Cardiac septum (tissue), 1 donor: ENCODE results near the gene RGP1. TPM values are rescaled to one million over a fixed set of nuclear protein-coding genes. Genes with fewer than 3 reads are reported as not detected.

Experiments
- DNase-seq: peaks from one replicate; pipeline ENCODE4 v3.0.0-alpha.2; 2020; ENCODE audit warnings: low spot score
- intact Hi-C: fragments of 100-400 bp; cut with DNase I; formaldehyde crosslinking; loops from one replicate; pipeline ENCODE4 v1.14.0; 2022
- total RNA-seq: library from RNA; stranded (reverse); fragmentation: NEBNext Ultra II Directional; extraction: Animal tissue kit (Norgen Biotek cat#: 25700); gene quantifications from one replicate; pipeline ENCODE4 v1.2.1, GENCODE V29; 2021
- donor health status: DM: no; HTN: no; CAD: no.

The RGP1 gene
- total RNA-seq, 1 donor from 2014 or later = 40.0 TPM

DNA sequence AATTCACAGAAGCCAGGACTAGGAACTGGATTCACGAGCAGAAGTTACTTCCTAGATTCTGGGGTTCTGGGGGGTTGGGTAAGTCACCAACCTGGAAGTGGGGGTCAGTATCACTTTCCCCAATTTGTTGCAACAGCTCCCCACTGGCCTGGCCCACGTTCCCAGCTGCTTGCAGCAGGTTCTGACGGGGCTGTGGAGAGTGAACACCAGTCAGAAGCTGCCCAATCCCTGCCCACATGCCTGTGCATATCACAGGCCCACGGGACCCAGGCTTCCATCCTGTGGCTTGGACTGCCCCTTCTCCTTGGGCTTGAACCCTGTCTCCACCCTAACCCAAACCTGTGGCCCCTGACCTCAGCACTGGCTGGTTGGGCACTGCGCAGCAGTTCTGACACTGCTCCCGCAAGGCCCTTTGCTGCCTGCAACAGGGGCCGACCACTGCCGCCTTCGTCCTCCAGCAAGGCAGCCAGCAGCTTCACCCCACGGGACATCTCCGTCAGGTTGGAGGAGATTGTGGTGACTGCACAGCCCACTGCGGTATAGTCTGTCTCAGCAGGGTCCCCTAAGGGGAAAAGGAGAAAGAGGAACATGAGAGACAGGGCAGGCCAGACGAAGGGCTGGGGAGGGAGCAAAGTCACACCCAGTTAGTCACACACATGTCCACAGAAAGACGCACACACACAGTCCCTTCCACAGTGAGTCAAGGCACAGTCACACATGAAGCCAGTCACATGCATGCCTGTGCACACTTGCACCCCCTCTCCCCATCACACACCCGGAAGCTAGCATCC lies 30.2 kb upstream of the RGP1 start:
- intact Hi-C loops = no loop called here
- DNase-seq = no peak

DNA sequence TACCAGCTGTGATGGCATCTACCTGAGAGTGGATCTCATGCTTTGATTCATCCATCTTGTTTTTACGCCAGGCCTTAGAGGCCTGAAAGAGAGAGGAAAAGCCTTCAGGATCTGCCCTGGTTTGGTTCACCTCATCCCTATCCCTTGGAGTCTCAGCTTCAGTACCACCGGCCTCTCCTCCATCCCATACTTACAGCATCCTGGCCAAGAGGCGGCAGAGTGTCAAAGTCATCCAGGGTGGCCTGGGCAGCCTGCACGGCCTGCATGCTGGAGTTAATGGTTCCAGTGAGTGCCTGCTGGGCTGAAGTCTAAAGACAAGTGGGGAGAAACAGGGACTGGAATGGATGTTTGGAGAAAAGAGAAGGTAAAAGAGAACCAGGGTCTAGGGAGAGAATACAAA lies 29.5 kb upstream of the RGP1 start:
- intact Hi-C loops = no loop called here

DNA sequence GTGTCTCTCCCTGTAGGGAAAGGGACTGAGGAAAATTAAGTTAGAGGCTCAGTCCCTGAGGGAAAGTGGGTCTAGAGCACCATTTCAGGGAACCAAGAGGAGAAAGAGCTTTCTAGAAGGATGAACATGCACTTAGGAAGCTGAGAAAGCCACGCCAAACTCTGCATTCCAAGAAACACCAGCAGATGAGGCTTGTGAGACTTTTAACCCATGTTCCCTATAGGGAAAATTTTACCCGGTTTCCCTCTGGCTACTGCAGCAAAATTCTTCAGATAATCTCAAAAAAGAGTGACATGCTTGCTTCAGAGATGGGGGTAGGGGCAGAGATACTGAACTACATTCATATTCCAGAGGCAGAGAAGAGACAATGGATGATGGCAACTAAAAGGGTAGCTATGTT lies 25.7 kb upstream of the RGP1 start:
- intact Hi-C loops = no loop called here
- no peak for DNase-seq

More for the DNA sequence above, 29.5 kb upstream of the RGP1 start:
- no peak for DNase-seq

DNA sequence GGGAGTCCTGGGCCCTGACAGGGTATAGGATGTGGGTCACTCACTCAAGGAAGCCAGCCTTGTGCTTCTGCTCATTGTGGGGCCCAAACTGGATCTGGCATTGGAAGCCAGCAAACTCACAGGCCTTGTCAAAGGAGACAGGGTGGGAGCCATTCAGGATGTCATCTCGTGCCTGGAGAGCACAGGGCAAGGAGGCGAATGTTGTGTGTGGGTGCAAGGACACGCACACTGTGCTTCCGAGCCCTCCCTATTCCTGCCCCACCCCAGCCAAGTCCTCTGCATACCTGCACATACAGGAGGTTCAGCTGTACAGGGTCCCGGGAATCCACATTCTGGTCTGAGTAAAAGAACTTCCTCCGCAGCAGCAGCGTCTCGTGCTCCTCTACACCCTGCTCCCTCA lies 25.2 kb upstream of the RGP1 start:
- no peak for DNase-seq
- intact Hi-C loops = no loop called here

DNA sequence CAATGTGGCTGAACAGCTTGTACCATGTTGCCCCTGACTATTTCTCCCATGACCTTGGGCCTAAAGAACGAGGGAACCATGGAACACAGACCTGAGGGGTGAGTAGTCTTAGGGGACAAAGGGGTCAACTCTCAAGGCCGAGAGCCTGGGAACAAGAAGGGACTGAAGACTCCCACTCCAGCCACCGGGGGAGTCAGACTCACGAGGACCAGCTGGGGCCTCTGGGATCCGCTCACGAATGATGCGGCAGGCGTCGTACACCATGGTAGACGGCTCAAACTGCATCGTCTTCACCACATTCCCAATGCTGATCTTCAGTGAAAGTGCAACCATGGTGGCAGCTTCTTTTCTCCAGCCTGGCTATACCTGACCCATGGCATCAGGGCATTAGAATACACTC lies 23.7 kb upstream of the RGP1 start:
- no peak for DNase-seq
- intact Hi-C loops = no loop called here

DNA sequence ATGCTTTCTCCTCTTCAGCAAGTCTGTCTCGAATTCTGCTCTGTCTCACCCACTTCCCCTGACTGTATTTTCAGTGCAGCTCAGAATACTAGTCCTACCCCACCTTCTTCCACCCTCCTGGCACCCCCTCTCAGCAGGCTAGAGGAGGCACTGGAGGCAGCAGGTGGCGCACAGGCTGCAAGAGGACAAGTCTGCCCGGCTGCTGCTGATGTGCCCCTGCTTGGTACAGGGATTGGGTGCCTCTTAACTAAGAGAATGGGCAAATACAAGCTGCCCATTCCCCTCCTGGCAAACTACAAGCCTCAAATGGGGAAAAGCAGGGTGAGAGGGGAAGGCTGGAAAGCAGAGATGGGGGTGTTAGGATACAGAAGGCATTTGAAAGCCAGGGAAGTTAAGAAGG lies 22.2 kb upstream of the RGP1 start:
- no peak for DNase-seq
- intact Hi-C loops = no loop called here

DNA sequence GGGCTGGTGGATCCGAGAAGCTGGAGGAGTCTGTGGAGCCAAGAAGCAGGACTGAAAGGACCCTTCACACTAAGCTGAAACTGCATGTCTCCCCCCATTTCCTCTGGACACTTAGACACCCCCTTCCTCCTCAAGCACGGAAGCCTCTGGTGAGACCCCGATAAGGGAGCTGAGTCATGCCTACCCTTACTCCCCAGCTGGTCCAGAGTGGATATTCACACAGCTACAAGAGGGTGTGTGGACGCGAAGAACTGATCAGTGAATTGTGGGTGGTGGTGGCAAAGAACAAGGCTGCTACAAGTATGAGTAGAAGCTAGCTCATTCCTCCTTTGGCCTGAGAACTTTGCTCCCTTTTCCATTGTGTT lies 21.4 kb upstream of the RGP1 start:
- intact Hi-C loops = no loop called here

DNA sequence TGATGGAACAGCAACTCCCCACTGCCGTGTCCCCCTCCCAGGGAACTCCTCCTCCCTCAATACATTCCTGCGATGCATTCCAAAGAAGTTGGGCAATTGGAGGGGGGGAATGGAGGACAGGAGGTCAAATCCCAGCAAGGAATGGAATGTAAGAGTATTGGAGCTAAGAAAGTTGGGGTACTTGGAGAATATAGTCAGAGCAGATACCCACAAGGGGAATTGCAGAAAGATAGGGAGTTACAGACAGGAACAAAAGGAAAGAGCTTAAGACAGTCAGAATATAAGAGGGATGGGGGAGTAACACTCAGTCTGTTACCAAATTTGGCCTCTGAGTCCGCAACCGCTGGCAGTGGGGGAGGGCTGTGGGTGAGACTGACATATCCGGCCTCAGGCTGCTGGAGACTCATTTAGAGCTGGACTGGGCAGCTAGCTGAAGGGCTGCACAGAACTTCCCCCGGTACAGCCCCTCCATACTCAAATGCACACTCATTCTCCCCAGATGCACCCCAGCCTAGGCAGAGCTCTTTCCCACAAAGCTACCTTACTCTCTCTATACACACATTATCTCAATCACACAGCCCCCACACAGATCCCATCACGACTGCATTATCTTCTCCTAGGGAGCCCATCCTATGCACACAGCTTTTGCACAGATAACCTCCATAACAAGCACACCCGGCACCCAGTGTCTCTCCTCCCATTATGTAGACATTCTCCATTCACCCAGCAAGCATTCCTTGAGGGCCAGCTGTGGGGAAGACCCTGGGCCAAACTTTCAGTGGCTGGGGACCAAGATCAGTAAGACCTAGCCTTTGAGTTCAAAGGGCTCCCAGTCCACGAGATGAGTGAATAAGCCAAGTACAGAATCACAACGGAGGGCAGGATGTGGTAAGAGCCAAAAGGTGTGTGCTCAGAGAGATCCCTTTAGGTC lies 20.8 kb upstream of the RGP1 start:
- intact Hi-C loops = no loop called here
- peak; percentile 92 for DNase-seq

More for the DNA sequence above, 21.4 kb upstream of the RGP1 start:
- DNase-seq = no peak

DNA sequence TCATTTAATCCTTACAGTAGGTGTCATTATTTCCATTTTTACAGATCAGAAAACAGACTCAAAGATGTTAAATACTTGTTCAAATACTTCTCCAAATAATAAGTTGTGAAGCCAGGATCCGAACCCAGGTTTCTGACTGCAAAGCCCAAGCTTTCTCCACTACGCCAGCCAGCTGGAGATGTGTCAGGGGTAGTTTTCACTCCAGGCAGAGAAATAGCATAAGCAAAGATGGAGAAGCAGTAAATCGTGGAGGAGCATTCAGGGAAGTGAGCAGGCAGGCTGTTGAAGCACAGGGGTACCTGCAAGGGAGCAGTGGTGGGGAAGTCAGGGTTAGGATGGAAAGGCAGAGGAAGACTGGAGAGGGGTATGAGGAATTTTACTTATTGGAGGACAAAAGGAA lies 20.0 kb upstream of the RGP1 start:
- intact Hi-C loops = no loop called here
- no peak for DNase-seq

DNA sequence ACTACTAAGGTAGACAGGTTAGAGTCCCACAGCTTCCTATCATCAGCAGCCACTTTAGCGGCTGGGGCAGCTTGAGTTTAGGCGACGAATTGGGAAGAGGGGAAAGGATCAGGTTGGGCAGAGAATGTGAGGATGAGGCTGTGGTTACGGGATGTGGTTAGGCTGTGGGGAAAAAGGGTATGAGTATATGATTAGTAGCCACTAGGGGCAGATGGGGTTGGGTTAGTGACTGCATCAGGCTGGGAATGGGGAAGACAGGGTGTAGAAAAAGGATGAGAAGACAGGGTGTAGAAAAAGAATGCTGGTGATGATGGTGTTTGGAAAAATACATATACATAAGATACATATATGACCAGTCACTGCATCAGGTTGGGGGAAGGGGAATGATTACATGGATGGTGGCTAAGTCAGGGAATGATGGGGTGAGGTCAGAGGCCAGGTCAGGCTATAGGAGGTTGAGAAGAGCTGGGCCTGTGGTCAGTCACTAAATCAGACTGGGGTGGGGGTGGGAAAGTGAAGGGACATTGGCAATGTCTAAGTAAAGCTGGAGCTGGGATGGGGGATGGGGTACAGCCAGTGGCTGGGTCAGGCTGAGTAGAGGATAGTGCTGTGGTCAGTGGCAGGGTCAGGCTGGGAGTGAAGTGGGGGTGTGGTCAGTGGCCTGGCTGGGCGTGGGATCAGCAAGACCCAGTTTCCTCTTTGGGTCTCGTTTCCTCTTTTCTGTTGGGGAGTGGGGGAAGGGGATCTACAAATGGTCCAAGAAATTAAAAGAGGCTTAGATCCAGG lies 19.2 kb upstream of the RGP1 start:
- intact Hi-C loops = loop anchor here (5.0 kb wide), 2 partner anchors 82 to 128 kb away; partner anchors contain the start of gene SPAG8
- peak; percentile 92 for DNase-seq

DNA sequence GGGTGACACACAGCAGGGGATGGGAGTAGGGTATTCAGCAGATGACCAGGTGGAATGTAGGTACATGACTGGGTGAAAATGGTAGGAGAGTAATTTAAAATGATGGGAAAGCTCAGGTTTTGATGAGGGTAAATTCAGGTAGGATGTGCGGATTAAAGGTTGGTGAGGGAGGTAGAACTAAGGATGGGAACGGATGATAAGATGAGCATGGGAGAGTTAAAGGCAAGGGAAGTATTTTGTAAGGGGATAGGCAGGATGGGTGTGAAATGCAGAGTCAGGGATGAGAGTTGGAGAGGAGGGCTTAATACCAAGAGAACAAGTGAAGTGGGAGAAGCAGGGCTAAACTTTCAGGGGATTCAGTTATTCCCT lies 18.6 kb upstream of the RGP1 start:
- intact Hi-C loops = loop anchor here (5.0 kb wide), 2 partner anchors 82 to 128 kb away; partner anchors contain the start of gene SPAG8
- DNase-seq = no peak

DNA sequence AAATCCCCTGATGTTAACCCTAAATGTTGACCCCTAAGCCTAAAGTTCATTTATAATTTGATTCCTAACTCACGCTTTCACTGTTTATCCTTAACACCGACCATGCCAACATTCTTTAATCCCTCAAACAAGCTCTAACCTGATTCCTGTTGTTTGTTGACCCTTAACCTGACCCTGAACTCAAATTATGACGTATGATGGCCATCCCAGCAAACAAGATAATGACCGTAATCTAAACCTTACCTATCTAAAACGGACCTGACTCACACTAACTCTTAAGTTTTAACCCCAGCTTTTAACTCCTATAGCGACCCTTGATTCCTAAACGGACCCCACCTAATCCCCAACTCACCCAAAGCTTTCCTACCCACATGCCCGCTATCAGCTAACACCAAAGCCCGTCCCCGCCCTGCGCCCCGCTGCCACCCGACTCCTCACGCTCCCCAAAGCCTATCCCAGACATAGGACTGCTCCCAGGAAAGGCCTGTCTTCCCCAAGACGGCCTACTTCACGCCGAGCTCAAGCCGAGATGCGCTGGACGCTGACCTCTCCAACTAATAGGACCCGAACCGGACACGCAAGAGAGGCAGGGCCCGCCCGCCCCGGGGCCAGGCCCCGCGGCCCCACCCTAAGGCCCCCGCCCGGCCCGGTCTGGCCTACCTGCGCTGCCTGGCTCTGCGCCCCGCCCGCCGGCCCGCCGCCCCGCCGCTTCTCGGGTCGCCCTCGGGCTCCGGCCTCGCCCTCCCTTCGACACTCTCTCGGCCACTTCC lies 17.5 kb upstream of the RGP1 start:
- DNase-seq = no peak
- intact Hi-C loops = loop anchor here (1.0 to 5.0 kb wide), 5 partner anchors 17 to 129 kb away; partner anchors contain the start of genes GBA2, RGP1 and SPAG8

DNA sequence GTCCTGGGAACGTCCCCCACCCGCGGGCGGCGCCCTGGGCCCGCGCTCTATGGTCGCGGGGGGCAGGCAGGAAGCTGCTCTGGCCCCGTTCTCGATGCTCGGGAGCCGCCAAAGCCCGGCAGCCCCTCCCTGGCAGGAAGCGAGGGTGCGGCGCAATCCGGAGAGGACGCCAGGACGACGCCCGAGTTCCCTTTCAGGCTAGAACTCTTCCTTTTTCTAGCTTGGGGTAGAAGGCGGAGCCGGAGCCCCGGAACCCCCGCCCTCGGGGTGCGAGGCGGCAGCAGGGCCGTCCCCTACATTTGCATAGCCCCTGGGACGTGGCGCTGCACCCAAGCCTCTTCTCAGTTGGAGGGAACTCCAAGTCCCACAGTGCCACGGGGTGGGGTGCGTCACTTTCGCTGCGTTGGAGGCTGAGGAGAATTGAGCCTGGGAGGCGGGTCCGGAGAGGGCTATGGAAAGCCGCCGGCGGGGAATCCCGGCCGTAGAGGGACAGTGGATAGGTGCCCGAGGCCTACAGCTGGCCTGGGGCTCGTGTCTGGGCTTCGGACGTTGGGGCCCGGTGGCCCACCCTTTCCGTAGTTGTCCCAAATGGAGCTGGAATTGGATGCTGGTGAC lies 16.8 kb upstream of the RGP1 start, which contains the start of the genes CREB3 and TLN1:
Gene CREB3, plus strand, starts transcription at position 482 of the 615 bp plus-strand sequence. Its CDS starts 107 bp downstream, at position 589.
Gene TLN1, minus strand, starts transcription at position 11 of the 615 bp plus-strand sequence. CDS start 6,501 bp downstream, outside the sequence.
- intact Hi-C loops = loop anchor here (1.0 to 5.0 kb wide), 4 partner anchors 17 to 130 kb away; partner anchors contain the start of genes GBA2, RGP1 and SPAG8
- DNase-seq = peak; percentile 100

DNA sequence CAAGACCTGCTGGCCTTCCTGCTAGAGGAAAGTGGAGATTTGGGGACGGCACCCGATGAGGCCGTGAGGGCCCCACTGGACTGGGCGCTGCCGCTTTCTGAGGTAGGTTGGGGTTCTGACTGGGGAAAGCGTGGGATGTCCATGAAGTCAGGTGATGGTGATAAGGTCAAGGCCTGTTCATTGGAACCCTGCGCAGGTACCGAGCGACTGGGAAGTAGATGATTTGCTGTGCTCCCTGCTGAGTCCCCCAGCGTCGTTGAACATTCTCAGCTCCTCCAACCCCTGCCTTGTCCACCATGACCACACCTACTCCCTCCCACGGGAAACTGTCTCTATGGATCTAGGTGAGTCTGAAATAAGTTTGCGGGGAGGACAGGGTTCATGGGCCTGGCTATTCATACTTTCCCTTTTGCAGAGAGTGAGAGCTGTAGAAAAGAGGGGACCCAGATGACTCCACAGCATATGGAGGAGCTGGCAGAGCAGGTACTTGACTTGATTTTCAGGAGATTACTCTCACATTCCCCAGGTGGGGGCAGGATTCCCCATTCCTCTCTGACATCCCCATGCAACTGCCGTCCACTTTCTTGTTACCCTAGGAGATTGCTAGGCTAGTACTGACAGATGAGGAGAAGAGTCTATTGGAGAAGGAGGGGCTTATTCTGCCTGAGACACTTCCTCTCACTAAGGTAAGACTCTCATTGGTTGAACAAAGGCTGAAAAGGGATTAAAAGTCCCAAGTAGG lies 16.1 kb upstream of the RGP1 start:
- DNase-seq = no peak
- intact Hi-C loops = loop anchor here (1.0 to 5.0 kb wide), 4 partner anchors 16 to 131 kb away; partner anchors contain the start of genes GBA2, RGP1 and SPAG8

DNA sequence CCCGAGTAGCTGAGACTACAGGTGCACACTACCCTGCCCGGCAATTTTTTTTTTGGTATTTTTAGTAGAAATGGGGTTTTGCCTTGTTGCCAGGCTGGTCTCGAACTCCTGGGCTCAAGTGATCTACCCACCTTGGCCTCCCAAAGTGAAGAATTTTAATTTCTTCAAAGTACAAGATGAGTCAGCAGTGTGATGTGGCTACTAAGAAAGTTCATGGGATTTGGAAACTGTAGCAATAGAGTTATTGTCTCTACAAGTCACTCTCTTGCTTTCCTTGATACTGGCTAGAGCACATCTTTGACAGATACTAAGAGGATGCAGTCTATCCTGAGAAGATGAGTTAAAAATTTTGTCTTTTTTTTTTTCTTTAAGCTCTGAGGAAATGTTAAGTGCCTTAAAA lies 15.0 kb upstream of the RGP1 start:
- intact Hi-C loops = loop anchor here (5.0 kb wide), 2 partner anchors 78 to 132 kb away; partner anchors contain the start of gene SPAG8
- DNase-seq = no peak

DNA sequence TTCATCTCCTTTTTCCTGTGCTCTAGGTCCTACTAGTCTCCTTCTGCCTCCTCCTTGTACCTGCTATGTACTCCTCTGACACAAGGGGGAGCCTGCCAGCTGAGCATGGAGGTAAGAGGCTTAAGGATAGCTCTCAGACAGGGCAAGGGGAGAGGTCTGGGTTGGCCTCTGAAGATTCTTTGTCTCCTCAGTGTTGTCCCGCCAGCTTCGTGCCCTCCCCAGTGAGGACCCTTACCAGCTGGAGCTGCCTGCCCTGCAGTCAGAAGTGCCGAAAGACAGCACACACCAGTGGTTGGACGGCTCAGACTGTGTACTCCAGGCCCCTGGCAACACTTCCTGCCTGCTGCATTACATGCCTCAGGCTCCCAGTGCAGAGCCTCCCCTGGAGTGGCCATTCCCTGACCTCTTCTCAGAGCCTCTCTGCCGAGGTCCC lies 12.9 kb upstream of the RGP1 start:
- intact Hi-C loops = no loop called here
- DNase-seq = no peak

DNA sequence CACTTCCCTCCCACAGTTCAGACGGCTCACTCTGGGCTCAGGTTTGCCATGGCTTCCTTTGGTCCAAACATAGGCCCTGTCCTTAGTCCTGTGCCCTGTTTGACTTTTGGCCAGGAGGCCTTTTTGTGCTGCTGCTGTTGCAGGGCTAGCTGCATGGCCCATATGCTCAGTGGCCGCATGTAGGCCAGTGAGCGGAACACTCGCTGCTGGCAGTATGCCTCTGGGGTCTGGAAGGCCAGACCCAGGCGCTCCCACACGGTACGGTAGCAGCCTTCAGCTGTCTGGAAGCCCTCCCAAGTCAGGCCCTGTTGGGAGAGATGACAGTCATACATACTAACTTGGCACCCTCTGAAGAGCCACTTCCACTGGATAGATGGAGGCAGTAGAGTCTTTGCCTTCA lies 11.9 kb upstream of the RGP1 start:
- no peak for DNase-seq
- intact Hi-C loops = no loop called here
